H54 (cell line): ENCODE data around the gene RBMX.
"Not testable (repeated sequence)": the region's sequence is repeated elsewhere in the genome, so short reads cannot be mapped to it uniquely, and the experiment has no call there.

Source experiments
- DNase-seq: peaks from one replicate; pipeline ENCODE4 v3.0.0; 2011; ENCODE audit warnings: low spot score, mixed read lengths; ENCODE audit not compliant: insufficient read length
- FAIRE-seq: peaks from 3 replicates; lab custom pipeline; 2011; peaks lifted over from hg19 to GRCh38; lab: Jason Lieb, UNC
- POLR2A ChIP-seq: IDR thresholded peaks from 2 replicates; pipeline ENCODE4 v1.6.1; 2011; ENCODE audit warnings: low read depth, mild to moderate bottlenecking, low read length

RBMX gene

GRCh38 chrX:136880452-136881013 is at the start of gene RBMX:
TSS of gene RBMX (minus strand) at chrX:136880725. CDS start at chrX:136879427, 1,298 bp downstream.
- DNase-seq = peak; percentile 67
- peak; percentile 99 for TF ChIP-seq POLR2A
- FAIRE-seq = peak; percentile 89

GRCh38 chrX:136921438-136921837 is 40.9 kb upstream of the RBMX start:
- not testable (repeated sequence) for FAIRE-seq, DNase-seq

DNA sequence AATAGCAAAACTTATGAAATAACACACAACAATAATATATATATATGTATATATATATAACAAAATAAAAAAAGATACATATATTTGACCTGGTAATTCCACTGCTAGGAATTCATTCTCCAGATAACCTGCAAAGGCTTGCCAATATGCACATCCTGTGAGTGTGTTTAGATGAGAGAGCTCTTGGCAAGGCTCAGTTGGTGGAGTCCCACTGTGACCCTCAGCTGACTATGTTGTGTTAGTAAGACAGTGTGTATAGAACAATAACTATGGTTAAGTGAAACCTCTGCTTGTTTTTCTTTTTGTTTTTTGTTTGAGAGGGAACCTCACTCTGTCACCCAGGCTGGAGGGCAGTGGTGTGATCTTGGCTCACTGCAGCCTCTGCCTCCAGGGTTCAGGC is 39.5 kb upstream of the RBMX start:
- DNase-seq = no peak
- no peak for TF ChIP-seq POLR2A
- no peak for FAIRE-seq

GRCh38 chrX:136916827-136917226 is 36.3 kb upstream of the RBMX start:
- TF ChIP-seq POLR2A = no peak
- no peak for DNase-seq
- no peak for FAIRE-seq

DNA sequence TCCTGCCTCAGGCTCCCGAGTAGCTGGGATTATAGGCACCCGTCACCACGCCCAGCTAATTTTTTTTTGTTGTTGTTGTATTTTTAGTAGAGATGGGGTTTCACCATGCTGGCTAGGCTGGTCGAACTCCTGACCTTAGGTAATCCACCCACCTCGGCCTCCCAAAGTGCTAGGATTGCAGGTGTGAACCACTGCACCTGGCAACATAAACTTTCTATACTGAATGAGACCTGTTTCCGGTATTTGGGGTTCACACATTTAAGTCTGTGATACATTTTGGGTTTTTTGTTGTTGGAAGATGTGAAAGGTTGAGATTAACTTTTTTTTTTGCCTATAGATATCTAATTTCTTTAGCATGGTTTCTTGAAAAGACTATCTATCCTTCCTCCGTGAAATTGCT is 31.1 kb upstream of the RBMX start:
- not testable (repeated sequence) for FAIRE-seq, DNase-seq

- no peak for TF ChIP-seq POLR2A
- FAIRE-seq (no peak), DNase-seq (no peak)
These were observed 30.7 kb upstream of the RBMX start for GRCh38 chrX:136911253-136911652.

DNA sequence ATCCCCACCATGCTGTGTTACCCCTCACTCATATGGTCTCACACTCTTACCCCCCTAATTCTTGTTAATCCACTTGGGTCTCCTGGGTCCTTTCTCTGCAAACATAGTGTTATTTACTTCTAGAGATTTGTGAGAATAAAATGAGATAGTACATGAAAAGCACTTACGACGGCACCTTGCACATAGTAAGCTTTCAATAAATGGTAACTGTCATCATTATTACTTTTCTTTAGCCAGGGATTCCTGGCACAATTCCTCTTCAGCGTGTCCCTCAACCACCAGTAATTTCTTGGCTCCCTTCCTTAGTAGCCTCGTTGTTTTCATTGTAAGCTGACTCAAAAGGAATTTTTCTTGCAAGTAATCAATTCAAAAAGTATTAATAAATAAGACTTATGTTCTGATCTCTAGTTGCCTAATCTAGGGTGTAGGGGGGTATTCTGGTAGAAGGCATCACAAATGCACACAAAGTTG is 30.1 kb upstream of the RBMX start:
- FAIRE-seq = no peak
- no peak for TF ChIP-seq POLR2A
- no peak for DNase-seq

- FAIRE-seq (peak; percentile 95), DNase-seq (peak; percentile 48)
- TF ChIP-seq POLR2A = 0 out of 2 replicates have a peak, but pooled peaks have one; percentile 34
These were observed 29.4 kb upstream of the RBMX start for GRCh38 chrX:136909706-136910564.

DNA sequence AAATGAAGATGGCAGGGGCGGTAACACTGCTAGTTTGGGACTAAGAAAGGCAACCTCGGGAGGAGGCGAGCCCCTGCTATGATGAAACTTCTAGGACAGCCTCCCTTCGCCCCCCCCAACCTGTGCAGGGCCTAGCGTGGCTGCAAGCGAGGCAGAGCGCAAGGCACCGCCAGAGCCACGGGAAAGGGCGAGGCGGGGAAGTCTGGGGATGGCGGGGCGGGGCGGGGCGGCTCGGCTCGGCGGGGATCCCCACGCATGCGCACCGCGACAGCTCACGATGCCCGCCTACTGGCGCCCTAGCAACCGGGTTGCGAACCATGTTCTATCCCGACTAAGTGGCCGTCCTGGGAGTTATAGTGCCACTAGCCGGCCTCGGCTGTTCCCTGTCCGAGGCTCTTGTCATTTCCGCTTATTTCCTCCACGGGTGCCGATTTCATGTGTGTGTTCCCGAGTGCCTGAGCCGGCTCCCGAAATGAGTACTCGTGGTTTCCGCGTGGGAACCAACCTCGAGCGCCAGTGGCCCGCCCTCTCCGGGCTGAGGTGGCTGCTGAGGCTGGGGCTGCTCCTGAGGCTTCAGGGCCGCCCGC is 28.7 kb upstream of the RBMX start:
- TF ChIP-seq POLR2A = no peak
- DNase-seq = peak; percentile 66
- no peak for FAIRE-seq

DNA sequence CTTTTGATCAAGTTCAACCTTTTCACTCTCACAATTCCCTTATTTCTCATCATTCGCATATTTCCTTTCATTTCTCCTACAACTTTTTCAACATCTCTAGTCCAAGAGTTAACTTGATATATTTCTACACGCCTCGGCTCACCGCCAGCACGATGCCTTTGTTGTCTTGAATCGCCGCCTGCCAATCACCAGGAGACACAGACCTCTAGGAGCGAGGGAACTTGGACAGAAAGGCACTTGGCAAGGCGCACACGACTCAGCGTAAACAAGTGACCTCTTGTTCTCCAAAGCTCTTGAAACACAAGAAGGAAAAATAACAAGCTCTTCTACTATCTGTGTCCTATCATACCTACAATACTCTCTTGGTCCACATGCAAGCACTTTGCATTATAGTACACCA is 27.1 kb upstream of the RBMX start:
- DNase-seq (no peak), FAIRE-seq (no peak)
- no peak for TF ChIP-seq POLR2A

DNA sequence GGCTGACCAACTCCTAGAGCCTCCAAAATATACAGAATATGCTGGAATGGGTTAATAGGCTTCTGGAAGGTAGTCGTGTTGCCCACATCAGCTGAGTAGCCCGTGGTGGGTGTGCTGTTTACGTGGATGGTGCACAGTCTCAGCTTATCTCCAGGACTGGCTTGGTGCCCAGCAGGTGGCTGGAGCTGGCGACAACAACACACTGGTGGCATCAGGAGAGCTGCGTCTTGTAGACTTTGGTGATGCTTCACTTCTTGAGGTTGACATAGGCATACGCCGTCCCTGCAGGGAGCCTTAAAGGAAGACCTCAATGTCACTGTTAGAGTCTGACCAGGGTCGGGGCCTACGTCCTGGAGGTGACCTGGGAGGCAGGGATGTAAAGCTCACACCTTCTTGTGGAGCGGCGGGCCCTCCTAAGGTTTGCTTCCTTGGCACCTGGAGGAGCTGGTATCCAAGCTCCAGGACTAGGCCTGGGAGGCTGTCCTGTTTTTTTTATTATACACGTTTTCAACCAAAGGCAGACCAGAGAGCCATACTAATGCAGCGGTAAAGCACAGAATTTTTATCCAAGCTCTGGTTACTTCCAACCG is 26.5 kb upstream of the RBMX start:
- no peak for TF ChIP-seq POLR2A
- FAIRE-seq (no peak), DNase-seq (no peak)

- not testable (repeated sequence) for FAIRE-seq, DNase-seq
These were observed 23.5 kb upstream of the RBMX start for GRCh38 chrX:136904067-136904466.

DNA sequence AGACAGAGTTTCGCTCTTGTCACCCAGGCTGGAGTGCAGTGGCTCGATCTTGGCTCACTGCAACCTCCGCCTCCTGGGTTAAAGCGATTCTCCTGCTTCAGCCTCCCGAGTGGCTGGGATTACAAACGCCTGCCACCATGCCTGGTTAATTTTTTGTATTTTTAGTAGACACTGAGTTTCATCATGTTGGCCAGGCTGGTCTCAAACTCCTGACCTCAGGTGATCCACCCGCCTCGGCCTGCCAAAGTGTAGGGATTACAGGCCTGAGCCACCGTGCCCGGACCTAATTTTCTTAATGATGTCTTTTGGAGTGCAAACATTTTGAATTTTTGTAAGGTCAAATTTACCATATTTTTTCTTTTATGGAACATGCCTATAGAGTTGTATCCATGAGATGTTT is 19.5 kb upstream of the RBMX start:
- not testable (repeated sequence) for DNase-seq, FAIRE-seq

DNA sequence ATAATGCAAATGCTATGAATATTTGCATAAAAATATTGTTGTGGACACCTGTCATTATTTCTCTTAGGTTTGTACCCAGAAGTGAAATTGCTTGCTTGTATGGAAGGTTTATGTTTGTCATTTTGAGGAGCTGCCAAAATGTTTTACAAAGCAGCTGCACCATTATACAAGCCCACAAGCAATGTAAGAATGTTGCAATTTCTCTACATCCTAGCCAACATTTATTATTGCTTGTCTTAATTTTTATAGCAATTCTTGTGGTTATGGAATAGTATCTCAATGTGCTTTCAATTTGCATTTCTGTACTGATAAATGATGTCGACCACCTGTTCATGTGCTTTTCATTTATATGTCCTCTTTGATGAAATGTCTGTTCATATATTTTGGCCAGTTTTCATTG is 18.7 kb upstream of the RBMX start:
- FAIRE-seq (no peak), DNase-seq (no peak)
- no peak for TF ChIP-seq POLR2A

GRCh38 chrX:136898752-136899151 is 18.2 kb upstream of the RBMX start:
- not testable (repeated sequence) for FAIRE-seq, DNase-seq
